Measurements from ENCODE around the gene TYW3.
"Not testable (repeated sequence)": the region's sequence is repeated elsewhere in the genome, so short reads cannot be mapped to it uniquely, and the experiment has no call there.

- not testable (repeated sequence) for TF ChIP-seq CTCF (IDR thresholded peaks at IDR 0.05); EZH2 (IDR thresholded peaks at IDR 0.05; ENCODE audit: borderline replicate concordance, insufficient read depth, low read depth, low read length, poor library complexity, severe bottlenecking)
Observed at GRCh38 chr1:74732071-74732946, 643 bp upstream of the TYW3 start.
